NCI-H748 treated with DMSO at 0.1 percent for 48 hours (cell line): ENCODE measurements around the gene ACACB.

ENCODE experiments used
- DNase-seq: peaks from one replicate; lab custom pipeline; 2025; lab: John Stamatoyannopoulos, UW

The ACACB gene

GRCh38 chr12:109219938-109220337 lies 103.6 kb downstream of the ACACB start:
- DNase-seq: no peak

- no peak for DNase-seq
Measured at GRCh38 chr12:109221277-109221931, 105.0 kb downstream of the ACACB start.

GRCh38 chr12:109222062-109222461 lies 105.7 kb downstream of the ACACB start:
- no peak for DNase-seq

- DNase-seq: no peak
Measured at GRCh38 chr12:109222496-109222895, 106.1 kb downstream of the ACACB start.

GRCh38 chr12:109223211-109223610 lies 106.8 kb downstream of the ACACB start:
- no peak for DNase-seq

GRCh38 chr12:109223868-109224267 lies 107.5 kb downstream of the ACACB start:
- no peak for DNase-seq

- no peak for DNase-seq
Measured at GRCh38 chr12:109228664-109229063, 112.3 kb downstream of the ACACB start.

- no peak for DNase-seq
Measured at GRCh38 chr12:109230193-109230592, 113.8 kb downstream of the ACACB start.

GRCh38 chr12:109232731-109233130 lies 116.3 kb downstream of the ACACB start:
- DNase-seq: no peak

GRCh38 chr12:109234012-109234411 lies 117.6 kb downstream of the ACACB start:
- no peak for DNase-seq

- DNase-seq: no peak
Measured at GRCh38 chr12:109236257-109236656, 119.9 kb downstream of the ACACB start.

- DNase-seq: no peak
Measured at GRCh38 chr12:109239179-109239578, 122.8 kb downstream of the ACACB start.

GRCh38 chr12:109239691-109240090 lies 123.3 kb downstream of the ACACB start:
- DNase-seq: no peak

GRCh38 chr12:109240365-109240764 lies 124.0 kb downstream of the ACACB start:
- DNase-seq: no peak

GRCh38 chr12:109241936-109242335 lies 125.5 kb downstream of the ACACB start:
- DNase-seq: no peak

GRCh38 chr12:109244073-109244472 lies 127.7 kb downstream of the ACACB start:
- DNase-seq: no peak

- no peak for DNase-seq
Measured at GRCh38 chr12:109246221-109246620, 129.8 kb downstream of the ACACB start.

- no peak for DNase-seq
Measured at GRCh38 chr12:109247831-109248654, 131.7 kb downstream of the ACACB start.

GRCh38 chr12:109250523-109250922 lies 134.1 kb downstream of the ACACB start:
- no peak for DNase-seq

GRCh38 chr12:109252799-109253198 lies 136.4 kb downstream of the ACACB start:
- no peak for DNase-seq

GRCh38 chr12:109253913-109254544 lies 137.6 kb downstream of the ACACB start:
- no peak for DNase-seq

GRCh38 chr12:109255377-109255776 lies 139.0 kb downstream of the ACACB start:
- no peak for DNase-seq

GRCh38 chr12:109256011-109256410 lies 139.6 kb downstream of the ACACB start:
- no peak for DNase-seq
